Measurements from ENCODE around the gene NUDT4.
"Not testable (repeated sequence)": the region's sequence is repeated elsewhere in the genome, so short reads cannot be mapped to it uniquely, and the experiment has no call there.

The NUDT4 gene

GRCh38 chr12:93430280-93430679, 52.6 kb downstream of the NUDT4 start:
- DNase-seq: no peak
- H3K27me3 ChIP-seq (replicated peaks; ENCODE audit: insufficient read depth, low read length): no peaks in the 10 kb centered on the region
- no peak overlapping the region for H3K4me2 ChIP-seq (ENCODE audit: low read depth, low read length)
- no peak overlapping the region for H2AFZ ChIP-seq (ENCODE audit: low read length)
- H3K9me3 ChIP-seq (replicated peaks; ENCODE audit: insufficient read depth, low read length): no peaks in the 10 kb centered on the region
- H3K4me1 ChIP-seq (ENCODE audit: low read length): peaks cover 44% of the 10 kb centered on the region
- no peak for TF ChIP-seq EZH2phosphoT487 (IDR thresholded peaks at IDR 0.05; ENCODE audit: low read length)
- no peak for TF ChIP-seq CTCF (IDR thresholded peaks at IDR 0.05; ENCODE audit: low read length)
- no peak for TF ChIP-seq EZH2 (optimal IDR thresholded peaks at IDR 0.05; ENCODE audit: low read depth, low read length)
- H3K9me2 ChIP-seq (replicated peaks; ENCODE audit: insufficient read depth, low read length): no peaks in the 10 kb centered on the region
- no peak overlapping the region for H3K9ac ChIP-seq (ENCODE audit: low read length)
- H3K4me3 ChIP-seq (ENCODE audit: low read length): no peak overlapping the region
- no peak overlapping the region for H3K27ac ChIP-seq (ENCODE audit: low read length)
- peaks cover 24% of the 10 kb centered on the region for H3F3A ChIP-seq (ENCODE audit: insufficient read depth, low read length)
- H3K36me3 ChIP-seq (replicated peaks; ENCODE audit: insufficient read depth, low read length): no peaks in the 10 kb centered on the region
- H4K20me1 ChIP-seq (ENCODE audit: insufficient read depth, low read length): peaks cover 51% of the 10 kb centered on the region
- H3K79me2 ChIP-seq (ENCODE audit: low read length): peaks cover 100% of the 10 kb centered on the region

- not testable (repeated sequence) for H3K4me2 ChIP-seq (ENCODE audit: low read depth, low read length); H3K4me3 ChIP-seq (ENCODE audit: low read length); H3K9me3 ChIP-seq (replicated peaks; ENCODE audit: insufficient read depth, low read length); H3K9ac ChIP-seq (ENCODE audit: low read length); H3K36me3 ChIP-seq (replicated peaks; ENCODE audit: insufficient read depth, low read length); H3K27me3 ChIP-seq (replicated peaks; ENCODE audit: insufficient read depth, low read length); H3K9me2 ChIP-seq (replicated peaks; ENCODE audit: insufficient read depth, low read length); H3K27ac ChIP-seq (ENCODE audit: low read length); H2AFZ ChIP-seq (ENCODE audit: low read length); DNase-seq
- Histone ChIP-seq H3K4me1 (ENCODE audit: low read length) (peaks cover 47% of the 10 kb centered on the region), H3F3A (ENCODE audit: insufficient read depth, low read length) (peaks cover 26% of the 10 kb centered on the region), H4K20me1 (ENCODE audit: insufficient read depth, low read length) (peaks cover 36% of the 10 kb centered on the region), H3K79me2 (ENCODE audit: low read length) (peaks cover 100% of the 10 kb centered on the region)
Measured at GRCh38 chr12:93432031-93432430, 54.3 kb downstream of the NUDT4 start.

- peak overlapping the region; percentile 22; the same call in 1 of the 2 replicates for H3K27ac ChIP-seq (ENCODE audit: low read length)
- no peaks in the 10 kb centered on the region for H3K36me3 ChIP-seq (replicated peaks; ENCODE audit: insufficient read depth, low read length)
- H3K4me2 ChIP-seq (ENCODE audit: low read depth, low read length): peak overlapping the region; percentile 76
- peaks cover 63% of the 10 kb centered on the region for H3K4me1 ChIP-seq (ENCODE audit: low read length)
- H3F3A ChIP-seq (ENCODE audit: insufficient read depth, low read length): peaks cover 26% of the 10 kb centered on the region
- DNase-seq: peak; percentile 34
- H3K79me2 ChIP-seq (ENCODE audit: low read length): peaks cover 100% of the 10 kb centered on the region
- peaks cover 38% of the 10 kb centered on the region for H4K20me1 ChIP-seq (ENCODE audit: insufficient read depth, low read length)
- H3K27me3 ChIP-seq (replicated peaks; ENCODE audit: insufficient read depth, low read length): no peaks in the 10 kb centered on the region
- no peak overlapping the region for H2AFZ ChIP-seq (ENCODE audit: low read length)
- peak overlapping the region; percentile 39; the same call in 1 of the 2 replicates for H3K4me3 ChIP-seq (ENCODE audit: low read length)
- TF ChIP-seq EZH2 (optimal IDR thresholded peaks at IDR 0.05; ENCODE audit: low read depth, low read length) (no peak), CTCF (IDR thresholded peaks at IDR 0.05; ENCODE audit: low read length) (no peak), EZH2phosphoT487 (IDR thresholded peaks at IDR 0.05; ENCODE audit: low read length) (no peak)
- H3K9me2 ChIP-seq (replicated peaks; ENCODE audit: insufficient read depth, low read length): no peaks in the 10 kb centered on the region
- H3K9ac ChIP-seq (ENCODE audit: low read length): no peak overlapping the region
- no peaks in the 10 kb centered on the region for H3K9me3 ChIP-seq (replicated peaks; ENCODE audit: insufficient read depth, low read length)
Measured at GRCh38 chr12:93434256-93434865, 56.6 kb downstream of the NUDT4 start.

All from MM.1S (cell line).